ENCODE measurements around the gene RNF2.

The RNF2 gene

DNA sequence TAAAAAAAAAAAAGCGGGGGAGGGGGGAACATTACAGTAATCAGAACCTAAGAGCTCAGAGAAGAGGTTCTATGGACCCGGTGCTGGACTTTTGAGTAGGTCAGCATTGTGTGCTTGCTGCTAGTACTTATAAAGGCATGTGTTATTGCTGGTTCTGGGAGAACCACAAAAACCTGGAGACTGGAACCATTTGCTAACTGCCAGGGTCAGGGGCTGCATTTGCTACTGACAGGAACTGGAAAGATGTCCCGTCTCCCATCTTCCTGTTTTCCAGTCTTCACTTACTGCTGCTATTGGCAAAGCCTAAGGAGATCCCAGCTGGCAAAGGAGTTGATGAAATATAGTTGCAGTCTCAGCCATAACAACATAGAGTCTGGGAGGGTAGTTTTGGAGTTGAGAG is 4.3 kb downstream of the RNF2 start:
- DNase-seq (ENCODE audit: low read depth): no peak
- TF ChIP-seq, protein P1, sequence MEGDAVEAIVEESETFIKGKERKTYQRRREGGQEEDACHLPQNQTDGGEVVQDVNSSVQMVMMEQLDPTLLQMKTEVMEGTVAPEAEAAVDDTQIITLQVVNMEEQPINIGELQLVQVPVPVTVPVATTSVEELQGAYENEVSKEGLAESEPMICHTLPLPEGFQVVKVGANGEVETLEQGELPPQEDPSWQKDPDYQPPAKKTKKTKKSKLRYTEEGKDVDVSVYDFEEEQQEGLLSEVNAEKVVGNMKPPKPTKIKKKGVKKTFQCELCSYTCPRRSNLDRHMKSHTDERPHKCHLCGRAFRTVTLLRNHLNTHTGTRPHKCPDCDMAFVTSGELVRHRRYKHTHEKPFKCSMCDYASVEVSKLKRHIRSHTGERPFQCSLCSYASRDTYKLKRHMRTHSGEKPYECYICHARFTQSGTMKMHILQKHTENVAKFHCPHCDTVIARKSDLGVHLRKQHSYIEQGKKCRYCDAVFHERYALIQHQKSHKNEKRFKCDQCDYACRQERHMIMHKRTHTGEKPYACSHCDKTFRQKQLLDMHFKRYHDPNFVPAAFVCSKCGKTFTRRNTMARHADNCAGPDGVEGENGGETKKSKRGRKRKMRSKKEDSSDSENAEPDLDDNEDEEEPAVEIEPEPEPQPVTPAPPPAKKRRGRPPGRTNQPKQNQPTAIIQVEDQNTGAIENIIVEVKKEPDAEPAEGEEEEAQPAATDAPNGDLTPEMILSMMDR (IDR thresholded peaks at IDR 0.05; ENCODE audit: control insufficient read depth, extremely low read depth, insufficient read depth): no peak
- no peak overlapping the region for H3K4me3 ChIP-seq (ENCODE audit: low read depth, low read length)

DNA sequence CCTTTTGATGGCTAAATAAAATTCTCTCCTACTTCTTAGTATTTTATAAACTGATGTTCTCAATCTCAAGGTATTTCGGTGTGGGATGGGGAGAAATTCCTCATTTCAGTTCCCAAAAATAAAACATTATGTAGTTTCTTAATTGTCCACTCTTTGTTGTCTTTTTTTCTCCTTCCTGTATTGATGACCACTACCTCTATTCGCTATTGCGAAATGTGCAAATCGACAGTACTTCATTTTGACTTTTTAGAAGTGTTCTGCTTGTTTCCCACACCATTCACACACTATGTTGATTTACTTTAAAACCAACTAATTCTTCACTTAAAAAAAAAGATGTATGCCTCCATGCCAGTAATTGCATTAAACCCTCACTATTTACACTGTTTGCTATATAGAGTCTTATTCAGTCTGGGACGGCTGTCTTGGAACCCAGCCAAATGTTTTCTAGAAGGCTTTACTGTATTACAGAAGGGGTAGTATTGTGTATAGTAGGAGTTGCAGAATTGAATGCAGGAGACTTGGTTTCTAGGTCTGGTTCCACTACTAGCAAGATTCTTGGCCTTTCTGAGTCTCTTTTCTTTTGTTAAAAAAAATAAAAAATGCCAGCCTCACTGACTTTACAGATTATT is 5.6 kb downstream of the RNF2 start:
- TF ChIP-seq, protein P1 (IDR thresholded peaks at IDR 0.05; ENCODE audit: control insufficient read depth, extremely low read depth, insufficient read depth): no peak

DNA sequence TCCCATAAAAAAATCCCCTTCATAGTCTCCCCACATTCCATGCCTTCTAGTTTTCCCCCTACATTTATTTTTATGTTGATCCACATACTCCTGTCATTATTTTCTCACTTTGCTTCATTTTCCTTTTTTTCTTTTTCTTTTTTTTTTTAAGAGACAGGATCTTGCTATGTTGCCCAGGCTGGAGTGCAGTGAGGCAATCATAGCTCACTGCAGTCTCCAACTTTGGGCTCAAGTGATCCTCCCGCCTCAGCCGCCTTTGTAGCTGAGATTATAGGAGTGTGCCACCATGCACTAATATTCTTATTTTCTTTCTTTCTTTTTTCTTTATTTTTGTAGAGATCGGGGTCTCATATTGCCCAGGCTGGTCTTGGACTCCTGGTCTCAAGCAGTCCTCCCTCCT is 7.8 kb downstream of the RNF2 start:
- TF ChIP-seq, protein P1 (IDR thresholded peaks at IDR 0.05; ENCODE audit: control insufficient read depth, extremely low read depth, insufficient read depth): no peak
- H3K4me3 ChIP-seq (ENCODE audit: low read depth, low read length): no peak overlapping the region
- DNase-seq (ENCODE audit: low read depth): no peak

More for the DNA sequence above, 5.6 kb downstream of the RNF2 start:
- DNase-seq (ENCODE audit: low read depth): no peak
- no peak overlapping the region for H3K4me3 ChIP-seq (ENCODE audit: low read depth, low read length)

DNA sequence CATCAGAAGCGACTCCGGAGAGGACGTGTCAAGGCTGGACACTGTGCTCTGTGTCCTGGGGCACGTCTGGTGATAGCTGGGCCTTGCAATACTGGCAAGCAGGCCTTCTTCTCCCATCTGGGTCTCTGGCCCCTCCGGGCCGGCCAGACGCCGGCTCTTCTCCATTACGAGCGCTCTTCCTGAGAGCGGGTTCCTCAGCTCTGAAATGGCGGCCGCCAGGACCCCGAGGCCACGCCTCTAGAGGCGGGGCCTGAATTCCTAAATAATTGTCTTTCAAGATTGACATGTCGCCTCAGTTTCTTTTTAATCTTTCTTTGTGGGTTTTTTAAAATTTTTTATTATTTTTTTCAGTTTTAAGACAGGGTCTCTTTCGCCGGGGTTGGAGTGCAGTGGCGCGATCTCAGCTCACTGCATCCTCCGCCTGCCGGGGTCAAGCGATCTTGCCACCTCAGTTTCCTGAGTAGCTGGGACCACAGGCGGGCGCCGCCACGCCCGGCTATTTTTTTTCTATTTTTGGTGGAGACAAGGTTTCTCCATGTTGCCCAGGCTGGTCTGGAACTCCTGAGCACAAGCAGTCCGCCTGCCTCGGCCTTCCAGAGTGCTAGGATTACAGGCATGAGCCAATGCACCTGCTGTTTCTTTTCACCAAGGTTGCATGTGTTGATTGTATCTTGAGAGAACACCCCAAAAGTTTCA is 9.2 kb downstream of the RNF2 start:
- TF ChIP-seq, protein P1 (IDR thresholded peaks at IDR 0.05; ENCODE audit: control insufficient read depth, extremely low read depth, insufficient read depth): no peak
- DNase-seq (ENCODE audit: low read depth): no peak
- H3K4me3 ChIP-seq (ENCODE audit: low read depth, low read length): no peak overlapping the region

DNA sequence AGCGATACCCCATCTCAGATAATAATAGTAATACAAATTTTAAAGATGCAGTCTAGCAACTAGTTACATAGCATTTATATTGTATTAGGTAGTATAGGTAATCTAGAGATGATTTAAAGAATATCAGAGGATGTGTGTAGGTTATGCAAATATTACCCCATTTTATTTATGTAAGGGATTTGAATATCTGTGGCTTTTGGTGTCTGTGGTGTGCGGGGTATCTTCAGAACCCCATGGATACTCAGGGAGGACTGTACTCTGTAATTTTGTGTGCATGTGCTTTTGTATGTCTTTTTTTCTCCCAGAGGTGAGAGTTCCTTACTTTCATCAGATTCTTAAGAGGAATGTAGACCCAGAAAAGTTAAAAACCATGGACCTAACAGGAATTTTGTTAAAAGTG is 12.8 kb downstream of the RNF2 start:
- no peak for DNase-seq (ENCODE audit: low read depth)

DNA sequence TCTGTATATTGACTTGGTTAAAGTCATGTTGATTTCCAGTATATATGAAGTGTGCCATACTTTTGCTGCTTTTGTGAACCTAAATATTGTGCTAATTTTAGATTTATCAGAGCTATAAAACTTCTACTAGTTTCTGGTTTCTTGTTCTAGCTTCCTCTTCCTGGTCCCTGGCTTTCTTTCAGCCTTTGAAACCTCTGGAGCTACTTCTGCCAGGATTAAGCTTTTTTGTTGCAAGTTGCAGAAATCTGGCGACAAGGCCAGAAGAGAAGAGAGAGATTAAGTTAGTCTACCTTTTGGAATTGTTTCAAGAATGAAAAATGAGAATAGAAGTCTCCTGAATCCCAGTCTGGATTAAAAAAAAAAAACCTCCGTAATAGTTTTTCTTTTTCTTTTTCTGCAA is 13.5 kb downstream of the RNF2 start:
- no peak overlapping the region for H3K4me3 ChIP-seq (ENCODE audit: low read depth, low read length)
- no peak for DNase-seq (ENCODE audit: low read depth)
- TF ChIP-seq, protein P1 (IDR thresholded peaks at IDR 0.05; ENCODE audit: control insufficient read depth, extremely low read depth, insufficient read depth): no peak

More for the DNA sequence above, 12.8 kb downstream of the RNF2 start:
- TF ChIP-seq, protein P1 (IDR thresholded peaks at IDR 0.05; ENCODE audit: control insufficient read depth, extremely low read depth, insufficient read depth): no peak
- no peak overlapping the region for H3K4me3 ChIP-seq (ENCODE audit: low read depth, low read length)
